ENCODE data around the gene CRTAP. TPM values are rescaled to one million over a fixed set of nuclear protein-coding genes. Genes with fewer than 3 reads are reported as not detected.
"Not testable (repeated sequence)": the region's sequence is repeated elsewhere in the genome, so short reads cannot be mapped to it uniquely, and the experiment has no call there.

The CRTAP gene
- total RNA-seq, 2 donors from 2014 or later, result 182 to 229 TPM

DNA sequence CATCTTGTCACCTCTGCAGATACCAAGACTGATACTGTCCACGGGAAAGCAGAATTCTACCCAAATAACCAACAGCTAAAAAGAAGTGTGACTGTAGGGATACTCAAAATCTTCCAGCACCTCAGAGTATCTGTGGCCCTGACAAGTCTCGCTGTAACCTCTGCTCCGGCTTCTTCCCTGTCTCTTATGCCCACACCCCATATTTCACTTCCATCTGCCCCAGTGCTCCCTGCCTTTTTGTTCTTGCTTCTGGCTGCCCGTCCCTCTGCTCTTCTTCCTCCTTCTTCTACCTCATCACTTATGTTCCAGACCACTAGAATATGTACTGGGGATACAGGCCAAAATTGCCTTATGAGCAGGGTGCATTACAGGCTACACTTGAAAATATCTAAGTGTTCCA is 45.4 kb downstream of the CRTAP start:
- 89% methylated on average over 4 of the region's 4 CpGs for WGBS
- no peak overlapping the region for H3K27ac ChIP-seq
- no peak overlapping the region for H3K4me3 ChIP-seq
- no peaks in the 10 kb centered on the region for H3K27me3 ChIP-seq (replicated peaks; ENCODE audit: insufficient read depth)
- DNase-seq (ENCODE audit: low spot score), result no peak
- H3K4me1 ChIP-seq (replicated peaks), result no peaks in the 10 kb centered on the region
- no peak for TF ChIP-seq POLR2AphosphoS5 (IDR thresholded peaks at IDR 0.05)
- TF ChIP-seq, protein P1, sequence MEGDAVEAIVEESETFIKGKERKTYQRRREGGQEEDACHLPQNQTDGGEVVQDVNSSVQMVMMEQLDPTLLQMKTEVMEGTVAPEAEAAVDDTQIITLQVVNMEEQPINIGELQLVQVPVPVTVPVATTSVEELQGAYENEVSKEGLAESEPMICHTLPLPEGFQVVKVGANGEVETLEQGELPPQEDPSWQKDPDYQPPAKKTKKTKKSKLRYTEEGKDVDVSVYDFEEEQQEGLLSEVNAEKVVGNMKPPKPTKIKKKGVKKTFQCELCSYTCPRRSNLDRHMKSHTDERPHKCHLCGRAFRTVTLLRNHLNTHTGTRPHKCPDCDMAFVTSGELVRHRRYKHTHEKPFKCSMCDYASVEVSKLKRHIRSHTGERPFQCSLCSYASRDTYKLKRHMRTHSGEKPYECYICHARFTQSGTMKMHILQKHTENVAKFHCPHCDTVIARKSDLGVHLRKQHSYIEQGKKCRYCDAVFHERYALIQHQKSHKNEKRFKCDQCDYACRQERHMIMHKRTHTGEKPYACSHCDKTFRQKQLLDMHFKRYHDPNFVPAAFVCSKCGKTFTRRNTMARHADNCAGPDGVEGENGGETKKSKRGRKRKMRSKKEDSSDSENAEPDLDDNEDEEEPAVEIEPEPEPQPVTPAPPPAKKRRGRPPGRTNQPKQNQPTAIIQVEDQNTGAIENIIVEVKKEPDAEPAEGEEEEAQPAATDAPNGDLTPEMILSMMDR (IDR thresholded peaks at IDR 0.05), result no peak
- no peak for TF ChIP-seq POLR2A (IDR thresholded peaks at IDR 0.05)
- no peaks in the 10 kb centered on the region for H3K36me3 ChIP-seq
- intact Hi-C loops (cut with DNase I), result no loop called here
- no peaks in the 10 kb centered on the region for H3K9me3 ChIP-seq

DNA sequence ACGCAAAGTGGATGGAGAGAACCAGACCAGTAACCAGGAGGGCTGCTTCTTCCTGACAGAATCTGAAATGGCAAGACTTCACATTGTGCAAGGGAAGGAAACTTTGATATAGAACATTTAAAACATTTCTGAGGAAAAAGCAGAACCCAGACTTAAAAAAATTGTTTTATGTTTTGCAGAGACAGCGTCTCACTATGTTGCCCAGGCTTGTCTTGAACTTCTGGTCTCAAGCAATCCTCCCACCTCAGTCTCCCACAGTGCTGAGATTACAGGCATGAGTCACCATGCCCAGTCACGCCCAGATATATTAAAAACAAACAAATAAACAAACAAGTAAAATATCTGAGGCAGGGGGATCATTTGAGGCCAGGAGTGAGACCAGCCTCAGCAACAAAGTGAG is 46.2 kb downstream of the CRTAP start:
- no peak for TF ChIP-seq POLR2AphosphoS5 (IDR thresholded peaks at IDR 0.05)
- TF ChIP-seq, protein P1 (IDR thresholded peaks at IDR 0.05), result no peak
- H3K27me3 ChIP-seq (replicated peaks; ENCODE audit: insufficient read depth), result no peaks in the 10 kb centered on the region
- no peaks in the 10 kb centered on the region for H3K36me3 ChIP-seq
- 82% methylated on average over 3 of the region's 3 CpGs for WGBS
- no peak overlapping the region for H3K27ac ChIP-seq
- intact Hi-C loops (cut with DNase I), result no loop called here
- no peak overlapping the region for H3K4me3 ChIP-seq
- no peak for DNase-seq (ENCODE audit: low spot score)
- H3K4me1 ChIP-seq (replicated peaks), result no peaks in the 10 kb centered on the region
- H3K9me3 ChIP-seq, result no peaks in the 10 kb centered on the region

DNA sequence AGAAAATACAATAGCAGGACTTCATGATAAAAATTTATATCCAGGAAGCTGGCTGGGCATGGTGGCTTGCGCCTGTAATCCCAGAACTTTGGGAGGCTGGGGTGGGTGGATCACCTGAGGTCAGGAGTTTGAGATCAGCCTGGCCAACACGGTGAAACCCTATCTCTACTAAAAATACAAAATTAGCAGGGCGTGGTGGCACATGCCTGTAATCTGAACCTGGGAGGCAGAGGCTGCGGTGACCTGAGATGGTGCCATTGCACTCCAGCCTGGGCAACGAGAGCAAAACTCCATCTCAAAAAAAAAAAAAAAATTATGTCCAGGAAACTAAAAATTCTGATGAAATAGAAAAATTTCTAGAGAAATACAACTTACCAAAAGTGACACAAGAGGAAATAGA is 48.8 kb downstream of the CRTAP start:
- H3K27me3 ChIP-seq (replicated peaks; ENCODE audit: insufficient read depth); H3K9me3 ChIP-seq; H3K36me3 ChIP-seq; H3K27ac ChIP-seq; intact Hi-C loops (cut with DNase I); H3K4me1 ChIP-seq (replicated peaks); H3K4me3 ChIP-seq; DNase-seq (ENCODE audit: low spot score): not testable (repeated sequence)
- 87% methylated on average over 5 of the region's 5 CpGs for WGBS

DNA sequence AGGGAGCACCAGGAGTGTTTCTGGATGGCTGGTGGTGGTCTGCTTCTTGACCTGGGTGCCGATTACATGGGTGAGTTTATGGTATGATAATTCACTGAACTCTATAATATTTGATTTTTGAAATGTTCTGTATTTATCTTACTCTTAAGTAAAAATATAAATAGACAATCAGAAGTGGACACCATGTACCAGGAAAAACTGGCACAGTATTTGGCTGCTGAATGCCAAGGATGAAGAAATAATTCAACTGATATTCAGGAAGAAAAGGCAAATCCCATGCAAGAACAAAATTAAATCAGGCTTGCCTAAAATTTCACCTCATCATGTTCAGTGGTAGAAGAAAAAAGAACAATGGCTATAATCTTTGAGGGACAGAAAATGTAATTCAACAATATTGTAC is 51.6 kb downstream of the CRTAP start:
- Histone ChIP-seq H3K9me3 (no peaks in the 10 kb centered on the region), H3K4me1 (replicated peaks) (no peaks in the 10 kb centered on the region), H3K36me3 (no peaks in the 10 kb centered on the region), H3K27ac (no peak overlapping the region), H3K27me3 (replicated peaks; ENCODE audit: insufficient read depth) (no peaks in the 10 kb centered on the region), H3K4me3 (no peak overlapping the region)
- intact Hi-C loops (cut with DNase I), result no loop called here
- no peak for DNase-seq (ENCODE audit: low spot score)
- WGBS, result 80% methylated on average over 1 of the region's 1 CpG
- TF ChIP-seq POLR2AphosphoS5 (IDR thresholded peaks at IDR 0.05) (no peak), POLR2A (IDR thresholded peaks at IDR 0.05) (no peak)
- TF ChIP-seq, protein P1 (IDR thresholded peaks at IDR 0.05), result no peak

DNA sequence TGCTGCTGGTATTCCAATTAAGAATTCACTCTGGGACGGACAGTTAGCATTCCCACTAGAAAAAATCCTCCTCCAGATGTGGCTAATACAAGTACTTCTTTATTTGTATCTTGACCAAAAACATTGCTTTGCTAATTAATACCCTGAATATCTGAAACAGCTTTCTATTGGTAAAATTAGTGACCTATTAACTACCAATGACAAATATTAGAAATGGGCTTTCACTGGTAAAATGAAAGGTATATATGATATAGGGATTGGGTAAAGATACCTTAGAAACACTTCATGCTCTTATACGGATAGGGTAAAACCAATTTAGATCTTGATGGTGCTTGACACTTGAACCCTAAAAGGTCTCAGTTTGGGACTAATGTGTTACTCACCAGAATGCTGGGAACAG is 52.3 kb downstream of the CRTAP start:
- no peaks in the 10 kb centered on the region for H3K27me3 ChIP-seq (replicated peaks; ENCODE audit: insufficient read depth)
- DNase-seq (ENCODE audit: low spot score), result no peak

More for the DNA sequence above, 52.3 kb downstream of the CRTAP start:
- Histone ChIP-seq H3K4me3 (no peak overlapping the region), H3K9me3 (no peaks in the 10 kb centered on the region), H3K36me3 (no peaks in the 10 kb centered on the region), H3K4me1 (replicated peaks) (no peaks in the 10 kb centered on the region), H3K27ac (no peak overlapping the region)
- TF ChIP-seq, protein P1 (IDR thresholded peaks at IDR 0.05), result no peak
- no peak for TF ChIP-seq POLR2A (IDR thresholded peaks at IDR 0.05)
- no peak for TF ChIP-seq POLR2AphosphoS5 (IDR thresholded peaks at IDR 0.05)
- intact Hi-C loops (cut with DNase I), result no loop called here
- 72% methylated on average over 2 of the region's 2 CpGs for WGBS
